ENCODE data around the gene TPX2.

Gene TPX2

GRCh38 chr20:31836853-31837608 is 97.9 kb downstream of the TPX2 start:
- no peak for DNase-seq

GRCh38 chr20:31837896-31838397 is 98.9 kb downstream of the TPX2 start:
- no peak for DNase-seq

GRCh38 chr20:31838646-31839292 is 99.7 kb downstream of the TPX2 start:
- peak; percentile 38 for DNase-seq

- DNase-seq = no peak
Measured at GRCh38 chr20:31839782-31840487, 100.8 kb downstream of the TPX2 start.

- DNase-seq = no peak
Measured at GRCh38 chr20:31840906-31841816, 102.1 kb downstream of the TPX2 start.

GRCh38 chr20:31841928-31842327 is 102.8 kb downstream of the TPX2 start:
- no peak for DNase-seq

- DNase-seq = no peak
Measured at GRCh38 chr20:31842471-31843157, 103.5 kb downstream of the TPX2 start.

- no peak for DNase-seq
Measured at GRCh38 chr20:31843288-31843687, 104.2 kb downstream of the TPX2 start.

GRCh38 chr20:31843881-31844280 is 104.8 kb downstream of the TPX2 start:
- no peak for DNase-seq

DNA sequence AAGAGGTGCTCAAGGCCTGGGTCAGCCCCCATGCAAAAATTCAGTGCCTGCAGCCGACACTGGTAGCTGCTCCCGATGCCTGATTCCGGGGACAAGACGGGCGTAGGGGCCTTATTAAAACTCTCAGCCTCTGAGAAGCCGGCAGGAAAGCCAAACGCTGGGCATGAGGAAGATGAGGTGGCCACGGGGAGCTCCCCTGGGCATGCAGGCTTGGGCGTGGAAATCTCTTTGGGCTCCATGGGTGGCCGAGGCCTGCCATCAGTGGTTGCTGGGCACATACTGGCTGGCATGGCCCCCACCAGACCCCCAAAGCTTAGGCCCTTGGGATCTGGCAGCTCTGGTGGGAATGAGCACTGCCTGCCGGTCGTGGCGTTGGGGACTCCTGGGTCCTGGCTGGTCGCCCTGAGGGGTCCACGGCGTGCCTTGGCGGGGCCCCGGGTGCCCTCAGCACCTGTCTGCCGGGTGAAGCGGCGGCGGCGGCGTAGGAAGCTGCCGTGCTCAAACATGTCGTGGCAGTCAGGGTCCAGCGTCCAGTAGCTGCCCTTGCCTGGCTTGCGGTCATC is 105.7 kb downstream of the TPX2 start:
- no peak for DNase-seq

DNA sequence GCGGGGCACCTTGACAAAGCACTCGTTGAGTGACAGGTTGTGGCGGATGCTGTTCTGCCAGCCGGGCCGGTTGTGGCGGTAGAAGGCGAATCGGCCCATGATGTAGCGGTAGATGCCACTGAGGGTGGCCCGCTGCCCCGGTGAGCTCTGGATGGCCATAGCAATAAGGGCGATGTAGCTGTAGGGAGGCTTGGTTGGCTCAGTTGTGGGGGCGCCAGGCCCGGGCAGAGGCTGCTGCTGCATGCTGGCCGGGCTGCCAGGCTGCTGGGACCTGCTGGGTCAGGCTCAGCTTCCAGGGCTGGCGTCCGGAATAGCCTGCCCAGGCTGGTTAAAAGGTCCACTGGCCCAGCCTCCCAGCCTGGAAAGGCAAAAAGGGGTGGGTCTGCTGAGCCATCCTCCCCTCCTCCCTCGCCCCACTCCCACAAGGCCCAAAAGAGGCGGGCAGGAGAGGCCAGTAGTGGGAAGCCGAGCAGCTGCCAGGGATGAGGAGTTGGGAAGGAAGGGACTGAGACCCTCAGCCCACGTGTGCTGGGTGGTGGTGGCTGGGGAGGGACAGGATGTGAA is 106.3 kb downstream of the TPX2 start, which contains the start of gene FOXS1:
TSS of gene FOXS1 (minus strand) at position 305 of the 564 bp plus-strand sequence. CDS start at position 243, 62 bp downstream.
- no peak for DNase-seq

DNA sequence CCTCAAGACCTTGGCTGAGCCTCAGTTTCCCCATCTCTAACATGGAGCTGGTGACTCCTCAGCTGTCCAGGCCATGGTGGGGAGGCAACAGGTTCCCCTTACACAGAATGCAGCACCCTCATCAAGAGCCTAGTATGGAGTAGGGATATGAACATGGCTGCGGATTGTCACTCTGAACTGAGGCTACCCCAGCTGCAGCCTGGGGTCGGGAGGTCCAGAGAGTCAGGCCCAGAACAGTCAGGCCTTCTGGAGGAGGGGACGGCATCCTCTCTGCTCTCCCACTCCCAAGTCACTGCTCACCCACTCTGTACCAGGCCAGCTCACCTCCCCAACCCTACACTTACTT is 107.7 kb downstream of the TPX2 start:
- DNase-seq = no peak

- DNase-seq = no peak
Measured at GRCh38 chr20:31848088-31848999, 109.3 kb downstream of the TPX2 start.

DNA sequence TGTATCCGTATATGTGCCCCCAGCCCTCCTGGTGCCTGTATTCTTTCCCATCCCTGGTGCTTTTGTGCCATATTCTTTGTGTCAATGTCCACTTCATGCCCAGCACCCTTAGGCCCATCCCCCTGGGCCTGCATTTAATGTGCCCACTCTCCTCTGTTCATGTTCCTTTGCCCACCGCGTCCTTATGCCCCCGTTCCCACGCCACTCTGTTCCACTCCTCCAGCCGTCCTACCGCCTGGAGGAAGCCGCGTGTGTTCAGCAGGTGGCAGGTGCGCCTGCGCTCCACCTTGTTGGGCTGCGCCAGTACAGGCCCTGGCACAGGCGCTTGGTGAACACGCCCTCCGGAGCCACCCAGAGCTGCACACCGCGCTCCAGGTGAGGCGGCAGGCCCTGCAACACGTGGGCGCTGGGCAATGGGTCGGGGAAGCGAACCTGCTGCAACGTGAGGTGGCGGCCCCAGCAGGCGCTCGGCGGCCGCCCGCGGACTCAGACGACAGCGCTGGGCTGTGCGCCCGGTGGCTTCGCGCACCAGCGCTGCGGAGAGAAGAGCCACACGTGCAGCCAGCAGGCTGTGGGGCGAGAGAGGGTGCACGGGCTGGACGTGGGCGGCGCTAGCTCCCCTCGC is 110.3 kb downstream of the TPX2 start:
- DNase-seq = no peak

All from hematopoietic multipotent progenitor cell treated with erythropoietin and hydrocortisone succinate and interleukin-3 and kit ligand, for 6 days (in vitro differentiated cells).